ENCODE data around the gene TMEM245.

DNA sequence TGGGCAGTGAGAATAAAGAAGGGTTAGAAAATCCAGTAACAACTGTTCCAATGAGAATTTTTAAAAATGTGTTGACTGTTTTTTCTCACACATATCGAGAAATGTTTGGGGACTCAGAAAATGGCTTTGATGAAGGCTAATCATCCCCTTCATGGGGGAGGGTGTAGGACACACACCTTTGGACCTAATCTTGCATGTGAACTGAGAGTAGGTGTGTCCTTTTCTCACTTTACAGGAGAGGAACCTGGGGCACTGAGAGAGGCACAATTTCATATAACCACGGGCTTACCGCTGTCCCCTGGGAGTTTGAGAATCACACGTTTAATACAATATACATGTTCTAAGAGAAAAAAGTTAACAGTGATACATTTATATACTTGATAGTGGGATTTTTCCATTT is 30.0 kb upstream of the TMEM245 start:
- TF ChIP-seq, protein P1, sequence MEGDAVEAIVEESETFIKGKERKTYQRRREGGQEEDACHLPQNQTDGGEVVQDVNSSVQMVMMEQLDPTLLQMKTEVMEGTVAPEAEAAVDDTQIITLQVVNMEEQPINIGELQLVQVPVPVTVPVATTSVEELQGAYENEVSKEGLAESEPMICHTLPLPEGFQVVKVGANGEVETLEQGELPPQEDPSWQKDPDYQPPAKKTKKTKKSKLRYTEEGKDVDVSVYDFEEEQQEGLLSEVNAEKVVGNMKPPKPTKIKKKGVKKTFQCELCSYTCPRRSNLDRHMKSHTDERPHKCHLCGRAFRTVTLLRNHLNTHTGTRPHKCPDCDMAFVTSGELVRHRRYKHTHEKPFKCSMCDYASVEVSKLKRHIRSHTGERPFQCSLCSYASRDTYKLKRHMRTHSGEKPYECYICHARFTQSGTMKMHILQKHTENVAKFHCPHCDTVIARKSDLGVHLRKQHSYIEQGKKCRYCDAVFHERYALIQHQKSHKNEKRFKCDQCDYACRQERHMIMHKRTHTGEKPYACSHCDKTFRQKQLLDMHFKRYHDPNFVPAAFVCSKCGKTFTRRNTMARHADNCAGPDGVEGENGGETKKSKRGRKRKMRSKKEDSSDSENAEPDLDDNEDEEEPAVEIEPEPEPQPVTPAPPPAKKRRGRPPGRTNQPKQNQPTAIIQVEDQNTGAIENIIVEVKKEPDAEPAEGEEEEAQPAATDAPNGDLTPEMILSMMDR (conservative IDR thresholded peaks at IDR 0.05) = no peak
- no peak for TF ChIP-seq ZFX (IDR thresholded peaks at IDR 0.05)

All from C4-2B (cell line).